Ovary (tissue), 3 donors: ENCODE results near the gene PRDM8.

ENCODE experiments used
- POLR2A ChIP-seq: fragments of 450-650 bp; IDR thresholded peaks from one replicate; pipeline ENCODE4 v1.6.1; 2017; ENCODE audit warnings: antibody characterized with exemption, mild to moderate bottlenecking, moderate library complexity
- TF ChIP-seq, protein P1 (sequence below), 3 donors: fragments of 450-650 bp in 2 of 3; fragments of 200-600 bp in 1 of 3; IDR thresholded peaks; one replicate each; pipeline versions ENCODE4 v1.5.1 to v1.8.0; 2016 to 2022; ENCODE audit warnings: antibody characterized with exemption in 3 of 3, mild to moderate bottlenecking in 1 of 3
- donor health status: DM: no; HTN: no; CAD: no.

DNA sequence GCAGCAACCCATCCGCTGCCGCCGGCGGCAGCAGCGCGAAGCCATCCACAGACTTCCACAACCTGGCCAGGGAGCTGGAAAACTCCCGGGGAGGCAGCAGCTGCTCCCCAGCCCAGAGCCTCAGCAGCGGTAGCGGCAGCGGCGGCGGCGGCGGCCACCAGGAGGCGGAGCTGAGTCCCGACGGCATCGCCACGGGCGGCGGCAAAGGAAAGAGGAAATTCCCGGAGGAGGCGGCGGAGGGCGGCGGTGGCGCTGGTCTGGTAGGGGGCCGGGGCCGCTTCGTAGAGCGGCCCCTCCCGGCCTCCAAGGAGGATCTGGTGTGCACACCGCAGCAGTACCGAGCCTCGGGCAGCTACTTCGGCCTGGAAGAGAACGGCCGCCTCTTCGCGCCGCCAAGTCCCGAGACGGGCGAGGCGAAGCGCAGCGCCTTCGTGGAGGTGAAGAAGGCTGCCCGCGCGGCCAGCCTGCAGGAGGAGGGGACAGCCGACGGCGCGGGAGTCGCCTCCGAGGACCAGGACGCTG lies 4.9 kb downstream of the PRDM8 start:
- TF ChIP-seq POLR2A, result no peak
- TF ChIP-seq, protein P1, sequence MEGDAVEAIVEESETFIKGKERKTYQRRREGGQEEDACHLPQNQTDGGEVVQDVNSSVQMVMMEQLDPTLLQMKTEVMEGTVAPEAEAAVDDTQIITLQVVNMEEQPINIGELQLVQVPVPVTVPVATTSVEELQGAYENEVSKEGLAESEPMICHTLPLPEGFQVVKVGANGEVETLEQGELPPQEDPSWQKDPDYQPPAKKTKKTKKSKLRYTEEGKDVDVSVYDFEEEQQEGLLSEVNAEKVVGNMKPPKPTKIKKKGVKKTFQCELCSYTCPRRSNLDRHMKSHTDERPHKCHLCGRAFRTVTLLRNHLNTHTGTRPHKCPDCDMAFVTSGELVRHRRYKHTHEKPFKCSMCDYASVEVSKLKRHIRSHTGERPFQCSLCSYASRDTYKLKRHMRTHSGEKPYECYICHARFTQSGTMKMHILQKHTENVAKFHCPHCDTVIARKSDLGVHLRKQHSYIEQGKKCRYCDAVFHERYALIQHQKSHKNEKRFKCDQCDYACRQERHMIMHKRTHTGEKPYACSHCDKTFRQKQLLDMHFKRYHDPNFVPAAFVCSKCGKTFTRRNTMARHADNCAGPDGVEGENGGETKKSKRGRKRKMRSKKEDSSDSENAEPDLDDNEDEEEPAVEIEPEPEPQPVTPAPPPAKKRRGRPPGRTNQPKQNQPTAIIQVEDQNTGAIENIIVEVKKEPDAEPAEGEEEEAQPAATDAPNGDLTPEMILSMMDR (IDR thresholded peaks at IDR 0.05), result peak; percentile 66 to 89 (median 84)
